GM18519 (cell line): ENCODE results near the gene CASP12.
A peak's percentile ranks its signal among the peaks of the same experiment; 100 is the strongest.

Experiments
- ATAC-seq: cut with Tn5 transposase; IDR thresholded peaks from one replicate; pipeline ENCODE4 v1.9.1; 2021; ENCODE audit warnings: mild to moderate bottlenecking, moderate library complexity; ENCODE audit not compliant: unreplicated experiment, low FRiP score

The CASP12 gene

GRCh38 chr11:104892723-104893511 lies 5.3 kb downstream of the CASP12 start:
- ATAC-seq: no peak

GRCh38 chr11:104891135-104891534 lies 7.1 kb downstream of the CASP12 start:
- no peak for ATAC-seq

GRCh38 chr11:104883342-104883741 lies 14.9 kb downstream of the CASP12 start:
- no peak for ATAC-seq

- ATAC-seq: peak; percentile 52
Measured at GRCh38 chr11:104881117-104881794, 17.0 kb downstream of the CASP12 start.

- no peak for ATAC-seq
Measured at GRCh38 chr11:104879514-104880190, 18.6 kb downstream of the CASP12 start.

GRCh38 chr11:104876861-104877431 lies 21.3 kb downstream of the CASP12 start:
- peak; percentile 71 for ATAC-seq

GRCh38 chr11:104876324-104876723 lies 21.9 kb downstream of the CASP12 start:
- ATAC-seq: no peak

- ATAC-seq: no peak
Measured at GRCh38 chr11:104873252-104873651, 25.0 kb downstream of the CASP12 start.

GRCh38 chr11:104872393-104872792 lies 25.9 kb downstream of the CASP12 start:
- ATAC-seq: no peak

- no peak for ATAC-seq
Measured at GRCh38 chr11:104870910-104871309, 27.4 kb downstream of the CASP12 start.

GRCh38 chr11:104866815-104867214 lies 31.4 kb downstream of the CASP12 start:
- no peak for ATAC-seq

- ATAC-seq: no peak
Measured at GRCh38 chr11:104858882-104859775, 39.1 kb downstream of the CASP12 start.

- no peak for ATAC-seq
Measured at GRCh38 chr11:104856607-104857006, 41.7 kb downstream of the CASP12 start.

- no peak for ATAC-seq
Measured at GRCh38 chr11:104855965-104856364, 42.3 kb downstream of the CASP12 start.

GRCh38 chr11:104853276-104853675 lies 45.0 kb downstream of the CASP12 start:
- no peak for ATAC-seq

- ATAC-seq: no peak
Measured at GRCh38 chr11:104852811-104853210, 45.4 kb downstream of the CASP12 start.

- ATAC-seq: no peak
Measured at GRCh38 chr11:104846216-104846615, 52.0 kb downstream of the CASP12 start.

- no peak for ATAC-seq
Measured at GRCh38 chr11:104844451-104844850, 53.8 kb downstream of the CASP12 start.

GRCh38 chr11:104843150-104843836 lies 55.0 kb downstream of the CASP12 start:
- ATAC-seq: no peak
